Measurements from ENCODE around the gene CYP39A1.

- TF ChIP-seq ZEB2 (IDR thresholded peaks at IDR 0.05) = no peak
- TF ChIP-seq TAL1 (IDR thresholded peaks at IDR 0.05) = no peak
- TF ChIP-seq ZNF444 (CRISPR knock-in tag; IDR thresholded peaks at IDR 0.05) = no peak
- TF ChIP-seq DNMT1 (IDR thresholded peaks at IDR 0.05) = no peak
- TF ChIP-seq CHD7 (IDR thresholded peaks at IDR 0.05; ENCODE audit: low read depth, low read length) = no peak
- no peak for TF ChIP-seq CTCF (IDR thresholded peaks at IDR 0.05 in 2 of 3, conservative IDR thresholded peaks at IDR 0.05 in 1 of 3; ENCODE audit: insufficient read depth in 2 of 3, low read depth in 1 of 3, low read length in 3 of 3)
- TF ChIP-seq ZBTB40 (IDR thresholded peaks at IDR 0.05) = no peak
- TF ChIP-seq ZBTB40 (CRISPR knock-in tag; IDR thresholded peaks at IDR 0.05) = no peak
- TF ChIP-seq BRD9 (IDR thresholded peaks at IDR 0.05; ENCODE audit: low read depth, partially characterized antibody) = no peak
Observed at GRCh38 chr6:46592740-46593139, 59.9 kb downstream of the CYP39A1 start.

All from K562 (cell line).